Measurements from ENCODE around the gene DENND1B.

DNA sequence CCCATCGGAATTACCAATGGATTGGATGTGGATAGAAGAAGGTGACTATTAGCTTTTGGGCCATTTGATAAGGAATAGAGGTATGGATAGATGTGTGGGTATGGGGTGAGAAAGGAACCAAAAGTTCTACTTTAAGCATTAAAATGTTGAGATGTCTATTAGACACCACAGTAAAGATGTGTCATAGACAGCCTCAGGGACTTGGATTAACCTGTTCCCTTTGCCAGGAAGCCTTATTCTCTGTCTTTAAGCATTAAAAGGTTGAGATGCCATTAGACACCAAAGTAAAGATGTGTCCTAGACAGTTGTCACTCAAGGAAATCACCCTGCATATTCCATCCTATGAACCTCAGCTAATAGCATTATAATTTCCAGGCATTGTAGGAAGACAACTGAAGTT, 11.0 kb upstream of the DENND1B start:
- TF ChIP-seq POLR2A (IDR thresholded peaks at IDR 0.05) = no peak
- TF ChIP-seq, protein P1, sequence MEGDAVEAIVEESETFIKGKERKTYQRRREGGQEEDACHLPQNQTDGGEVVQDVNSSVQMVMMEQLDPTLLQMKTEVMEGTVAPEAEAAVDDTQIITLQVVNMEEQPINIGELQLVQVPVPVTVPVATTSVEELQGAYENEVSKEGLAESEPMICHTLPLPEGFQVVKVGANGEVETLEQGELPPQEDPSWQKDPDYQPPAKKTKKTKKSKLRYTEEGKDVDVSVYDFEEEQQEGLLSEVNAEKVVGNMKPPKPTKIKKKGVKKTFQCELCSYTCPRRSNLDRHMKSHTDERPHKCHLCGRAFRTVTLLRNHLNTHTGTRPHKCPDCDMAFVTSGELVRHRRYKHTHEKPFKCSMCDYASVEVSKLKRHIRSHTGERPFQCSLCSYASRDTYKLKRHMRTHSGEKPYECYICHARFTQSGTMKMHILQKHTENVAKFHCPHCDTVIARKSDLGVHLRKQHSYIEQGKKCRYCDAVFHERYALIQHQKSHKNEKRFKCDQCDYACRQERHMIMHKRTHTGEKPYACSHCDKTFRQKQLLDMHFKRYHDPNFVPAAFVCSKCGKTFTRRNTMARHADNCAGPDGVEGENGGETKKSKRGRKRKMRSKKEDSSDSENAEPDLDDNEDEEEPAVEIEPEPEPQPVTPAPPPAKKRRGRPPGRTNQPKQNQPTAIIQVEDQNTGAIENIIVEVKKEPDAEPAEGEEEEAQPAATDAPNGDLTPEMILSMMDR (IDR thresholded peaks at IDR 0.05) = no peak
